Measurements from ENCODE around the gene PRDM5.

DNA sequence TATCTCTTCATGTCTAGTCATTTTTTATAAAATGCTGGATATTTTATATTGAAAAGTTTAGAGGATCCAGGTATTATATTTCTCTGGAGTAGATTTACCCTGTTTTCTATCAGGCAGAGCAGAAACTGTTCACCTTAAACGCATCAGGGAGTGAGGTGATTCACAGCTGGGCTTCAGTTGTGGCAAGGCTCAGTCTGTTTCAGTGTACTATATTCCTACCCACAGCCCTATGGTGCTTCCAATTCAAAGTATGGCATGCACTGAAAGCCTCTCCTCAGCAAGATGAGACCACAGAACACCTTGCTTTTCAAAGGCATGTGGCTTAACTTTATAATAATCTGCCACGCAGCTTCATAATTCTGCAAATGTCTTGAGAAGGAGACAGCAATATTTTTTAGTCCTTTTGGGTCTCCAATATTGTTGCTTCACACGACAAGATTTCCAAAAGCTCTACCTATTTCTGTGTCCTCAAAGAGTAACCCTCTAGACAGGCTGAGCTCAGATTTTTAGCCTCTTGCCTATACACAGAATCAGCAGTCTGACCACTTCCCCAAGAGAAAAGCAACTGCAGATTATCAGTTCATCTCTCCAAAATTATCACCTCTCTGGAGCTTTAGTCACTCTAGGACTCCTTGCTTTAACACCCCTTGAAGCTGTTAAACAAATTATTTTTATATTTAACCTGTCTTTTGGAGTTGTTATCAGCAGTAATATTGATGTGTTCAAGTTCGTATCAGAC, 24.4 kb downstream of the PRDM5 start:
- TF ChIP-seq, protein P1, sequence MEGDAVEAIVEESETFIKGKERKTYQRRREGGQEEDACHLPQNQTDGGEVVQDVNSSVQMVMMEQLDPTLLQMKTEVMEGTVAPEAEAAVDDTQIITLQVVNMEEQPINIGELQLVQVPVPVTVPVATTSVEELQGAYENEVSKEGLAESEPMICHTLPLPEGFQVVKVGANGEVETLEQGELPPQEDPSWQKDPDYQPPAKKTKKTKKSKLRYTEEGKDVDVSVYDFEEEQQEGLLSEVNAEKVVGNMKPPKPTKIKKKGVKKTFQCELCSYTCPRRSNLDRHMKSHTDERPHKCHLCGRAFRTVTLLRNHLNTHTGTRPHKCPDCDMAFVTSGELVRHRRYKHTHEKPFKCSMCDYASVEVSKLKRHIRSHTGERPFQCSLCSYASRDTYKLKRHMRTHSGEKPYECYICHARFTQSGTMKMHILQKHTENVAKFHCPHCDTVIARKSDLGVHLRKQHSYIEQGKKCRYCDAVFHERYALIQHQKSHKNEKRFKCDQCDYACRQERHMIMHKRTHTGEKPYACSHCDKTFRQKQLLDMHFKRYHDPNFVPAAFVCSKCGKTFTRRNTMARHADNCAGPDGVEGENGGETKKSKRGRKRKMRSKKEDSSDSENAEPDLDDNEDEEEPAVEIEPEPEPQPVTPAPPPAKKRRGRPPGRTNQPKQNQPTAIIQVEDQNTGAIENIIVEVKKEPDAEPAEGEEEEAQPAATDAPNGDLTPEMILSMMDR (IDR thresholded peaks at IDR 0.05), result no peak
- no peak for TF ChIP-seq ZFX (IDR thresholded peaks at IDR 0.05; ENCODE audit: borderline replicate concordance)

Data from 22Rv1 (cell line).